Hematopoietic multipotent progenitor cell treated with erythropoietin and hydrocortisone succinate and interleukin-3 and kit ligand, for 6 days (in vitro differentiated cells): ENCODE measurements around the gene LRRC14B.
"Not testable (repeated sequence)": the region's sequence is repeated elsewhere in the genome, so short reads cannot be mapped to it uniquely, and the experiment has no call there.

ENCODE experiments used
- DNase-seq: peaks from one replicate; pipeline ENCODE4 v3.0.0-alpha.2; 2015

LRRC14B gene

DNA sequence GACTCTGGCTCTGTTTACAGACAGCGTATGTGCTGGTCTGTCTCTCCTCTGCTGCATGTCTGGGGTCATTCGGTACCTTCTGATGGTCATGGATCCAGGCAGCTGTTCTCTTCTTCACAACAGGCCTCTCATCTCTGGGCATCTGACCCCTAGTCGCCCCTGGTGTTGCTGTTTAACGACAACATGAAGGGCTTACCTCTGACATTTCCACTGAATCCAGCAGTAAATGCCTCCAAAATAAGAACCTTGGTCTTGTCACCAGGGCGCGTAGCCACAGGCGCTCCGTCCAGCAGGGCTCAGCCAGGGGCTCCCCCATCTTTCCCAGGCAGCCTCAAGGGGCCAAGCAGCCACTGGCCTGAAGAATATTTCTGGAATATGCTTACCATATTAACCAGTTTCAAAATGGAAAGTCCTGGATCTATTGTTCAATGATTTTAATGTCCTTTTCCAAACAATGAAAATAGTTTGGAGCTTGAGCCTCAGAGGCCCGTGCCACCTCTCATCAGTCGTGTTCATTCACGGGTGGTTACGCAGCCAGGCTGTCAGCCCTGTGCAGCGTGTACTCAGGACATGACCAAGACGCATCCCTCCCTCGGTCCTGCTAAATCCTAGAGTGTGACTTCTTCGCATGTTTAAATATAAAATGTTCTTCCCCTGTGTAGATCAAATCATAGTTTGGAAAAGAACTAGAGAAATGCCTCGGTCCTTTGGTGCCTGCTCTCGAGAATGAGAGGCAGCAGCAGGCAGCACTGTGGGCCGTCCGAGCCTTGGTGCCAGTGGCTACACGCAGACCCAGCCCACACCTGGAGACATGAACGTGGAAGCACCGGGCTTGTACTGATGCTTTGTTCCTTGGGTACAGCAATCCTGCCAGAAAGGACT is 30.1 kb upstream of the LRRC14B start:
- DNase-seq = no peak

DNA sequence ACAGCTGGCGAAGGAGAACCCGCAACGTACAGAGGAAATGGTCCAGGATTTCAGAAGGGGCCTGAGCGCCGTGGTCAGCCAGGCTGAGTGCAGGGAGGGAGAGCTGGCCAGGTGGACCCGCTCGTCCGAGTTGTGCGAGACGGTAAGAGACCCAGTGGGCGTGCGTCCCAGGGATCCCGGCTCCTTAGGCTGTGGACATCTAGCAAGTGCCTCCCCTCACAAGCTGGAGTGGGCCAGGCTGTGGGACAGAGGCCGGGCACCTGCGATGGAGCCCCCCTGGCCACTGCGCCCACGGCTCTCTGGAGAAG is 29.5 kb upstream of the LRRC14B start:
- DNase-seq = no peak

DNA sequence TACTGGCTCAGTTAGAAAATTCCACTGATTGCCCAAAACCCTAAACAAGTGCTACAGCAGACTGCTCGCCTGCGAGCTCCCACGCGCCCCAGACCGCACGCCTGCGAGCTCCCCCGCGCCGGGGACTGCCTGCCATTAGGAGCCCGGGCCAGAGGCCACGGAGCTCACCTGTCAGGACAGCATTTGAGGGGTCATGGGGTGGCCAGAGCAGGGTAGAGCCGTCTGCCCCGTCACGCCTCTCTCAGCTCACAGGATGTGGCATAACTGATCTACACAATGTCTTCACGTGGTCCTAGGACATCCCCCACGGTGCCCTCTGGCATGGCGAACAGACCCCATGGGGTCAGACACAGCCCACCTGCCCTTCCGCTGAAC is 29.1 kb upstream of the LRRC14B start:
- DNase-seq = no peak

DNA sequence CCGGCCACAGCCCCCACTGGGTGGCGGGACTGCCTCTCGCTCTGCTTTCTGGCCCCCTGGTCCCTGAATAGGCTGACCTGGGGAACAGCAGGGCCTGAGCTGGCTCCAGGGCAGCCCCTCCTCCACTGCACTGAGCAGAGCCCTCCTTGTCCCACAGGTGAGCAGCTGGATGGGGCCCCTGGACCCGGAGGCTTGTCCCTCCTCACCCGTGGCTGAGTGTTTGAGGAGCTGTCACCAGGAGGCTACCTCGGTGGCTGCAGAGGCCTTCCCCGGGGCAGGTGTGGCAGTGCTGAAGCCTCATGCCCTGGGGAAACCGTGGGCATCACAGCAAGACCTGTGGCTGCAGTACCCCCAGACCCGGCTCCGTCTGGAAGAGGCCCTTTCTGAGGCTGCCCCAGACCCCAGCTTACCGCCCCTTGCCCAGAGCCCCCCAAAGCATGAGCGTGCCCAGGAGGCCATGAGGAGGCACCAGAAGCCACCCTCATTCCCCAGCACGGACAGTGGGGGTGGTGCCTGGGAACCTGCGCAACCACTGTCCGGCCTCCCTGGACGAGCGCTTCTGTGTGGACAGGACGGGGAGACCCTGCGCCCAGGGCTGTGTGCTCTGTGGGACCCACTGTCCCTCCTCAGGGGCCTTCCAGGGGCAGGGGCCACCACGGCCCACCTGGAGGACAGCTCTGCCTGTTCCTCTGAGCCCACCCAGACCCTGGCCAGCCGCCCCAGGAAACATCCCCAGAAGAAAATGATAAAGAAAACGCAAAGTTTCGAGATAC is 28.5 kb upstream of the LRRC14B start:
- DNase-seq = no peak

DNA sequence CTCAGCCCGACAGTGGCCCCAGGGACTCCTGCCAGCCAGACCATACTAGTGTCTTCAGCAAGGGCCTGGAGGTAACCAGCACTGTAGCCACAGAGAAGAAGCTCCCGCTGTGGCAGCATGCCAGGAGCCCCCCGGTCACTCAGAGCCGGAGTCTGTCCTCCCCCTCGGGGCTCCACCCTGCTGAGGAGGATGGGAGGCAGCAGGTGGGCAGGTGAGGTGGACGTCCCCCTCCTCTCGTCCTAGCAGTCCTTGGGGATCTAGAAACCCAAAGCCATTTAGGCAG is 28.0 kb upstream of the LRRC14B start:
- no peak for DNase-seq

DNA sequence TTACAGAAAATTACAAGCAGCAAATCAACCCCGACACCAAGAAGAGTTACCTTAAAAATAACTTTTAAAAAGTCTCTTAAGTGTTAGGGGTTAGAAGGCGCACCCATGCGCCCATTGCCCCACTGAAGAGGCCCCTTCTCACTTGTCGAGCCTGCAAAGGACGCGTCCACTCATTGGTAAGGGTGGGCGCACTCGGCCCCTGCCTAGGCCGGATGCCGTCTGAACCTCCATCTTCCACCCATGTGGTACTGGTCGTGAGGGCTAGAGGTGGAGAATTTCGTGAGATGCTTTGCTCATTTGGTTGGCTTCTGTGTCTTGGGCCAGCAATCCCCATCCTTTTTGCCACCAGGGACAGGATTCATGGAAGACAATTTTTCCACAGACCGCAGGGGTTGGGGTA is 27.5 kb upstream of the LRRC14B start:
- DNase-seq = no peak

DNA sequence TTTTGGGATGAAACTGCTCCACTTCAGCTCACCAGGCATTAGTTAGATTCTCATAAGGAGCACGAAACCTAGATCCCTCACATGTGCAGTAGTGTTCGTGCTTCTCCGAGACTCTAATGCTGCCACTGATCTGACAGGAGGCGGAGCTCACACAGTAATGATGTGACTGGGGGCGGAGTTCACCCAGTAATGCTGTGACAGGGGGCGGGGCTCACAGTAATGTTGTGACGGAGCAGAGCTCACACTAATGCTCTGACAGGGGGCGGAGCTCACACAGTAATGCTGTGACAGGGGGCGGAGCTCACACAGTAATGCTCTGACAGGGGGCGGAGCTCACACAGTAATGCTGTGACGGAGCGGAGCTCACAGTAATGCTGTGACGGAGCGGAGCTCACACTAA is 27.1 kb upstream of the LRRC14B start:
- peak; percentile 9 for DNase-seq

DNA sequence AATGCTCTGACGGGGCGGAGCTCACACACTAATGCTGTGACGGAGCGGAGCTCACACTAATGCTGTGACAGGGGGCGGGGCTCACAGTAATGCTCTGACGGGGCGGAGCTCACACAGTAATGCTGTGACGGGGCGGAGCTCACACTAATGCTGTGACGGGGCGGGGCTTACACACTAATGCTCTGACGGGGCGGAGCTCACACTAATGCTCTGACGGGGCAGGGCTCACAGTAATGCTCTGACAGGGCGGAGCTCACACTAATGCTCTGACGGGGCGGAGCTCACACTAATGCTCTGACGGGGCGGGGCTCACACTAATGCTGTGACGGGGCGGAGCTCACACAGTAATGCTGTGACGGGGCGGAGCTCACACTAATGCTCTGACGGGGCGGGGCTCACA is 26.5 kb upstream of the LRRC14B start:
- not testable (repeated sequence) for DNase-seq

DNA sequence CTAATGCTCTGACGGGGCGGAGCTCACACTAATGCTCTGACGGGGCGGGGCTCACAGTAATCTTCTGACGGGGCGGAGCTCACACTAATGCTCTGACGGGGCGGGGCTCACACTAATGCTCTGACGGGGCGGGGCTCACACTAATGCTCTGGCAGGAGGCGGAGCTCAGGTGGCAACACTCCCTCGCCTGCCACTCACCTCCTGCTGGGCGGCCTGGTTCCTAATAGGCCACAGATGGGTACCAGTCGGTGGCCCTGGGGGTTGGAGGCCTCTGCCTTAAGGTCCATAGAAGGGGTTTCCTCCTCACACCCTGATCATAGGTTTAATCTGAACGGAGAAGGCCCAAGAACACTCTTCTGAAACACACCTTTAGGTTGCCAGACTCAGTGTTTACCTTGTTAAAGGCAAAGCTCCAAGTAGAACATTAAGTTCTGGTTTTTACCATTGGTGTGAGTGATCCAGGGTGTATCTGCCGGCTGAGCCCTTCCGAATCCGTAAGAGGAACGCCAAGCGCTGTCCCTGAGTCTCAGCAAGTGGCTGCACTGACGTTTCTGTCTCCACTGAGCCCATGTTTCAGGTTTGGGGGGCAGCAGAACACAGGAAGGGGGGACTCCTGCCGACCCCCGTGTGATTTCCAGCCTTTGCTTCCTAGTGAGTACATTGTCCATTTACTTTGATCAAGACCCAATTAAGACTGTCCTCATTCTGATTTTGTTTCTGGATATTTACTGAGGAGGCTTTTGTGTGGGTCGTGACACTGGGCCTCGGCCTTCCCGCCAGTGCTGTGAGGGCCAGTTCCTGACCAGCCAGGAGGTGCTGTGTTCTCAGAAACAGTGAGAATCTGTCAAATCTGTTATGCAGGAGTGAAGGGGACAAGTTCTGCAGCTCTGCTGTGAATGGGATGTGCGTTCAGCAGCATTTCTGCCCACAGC is 24.6 kb upstream of the LRRC14B start:
- no peak for DNase-seq

DNA sequence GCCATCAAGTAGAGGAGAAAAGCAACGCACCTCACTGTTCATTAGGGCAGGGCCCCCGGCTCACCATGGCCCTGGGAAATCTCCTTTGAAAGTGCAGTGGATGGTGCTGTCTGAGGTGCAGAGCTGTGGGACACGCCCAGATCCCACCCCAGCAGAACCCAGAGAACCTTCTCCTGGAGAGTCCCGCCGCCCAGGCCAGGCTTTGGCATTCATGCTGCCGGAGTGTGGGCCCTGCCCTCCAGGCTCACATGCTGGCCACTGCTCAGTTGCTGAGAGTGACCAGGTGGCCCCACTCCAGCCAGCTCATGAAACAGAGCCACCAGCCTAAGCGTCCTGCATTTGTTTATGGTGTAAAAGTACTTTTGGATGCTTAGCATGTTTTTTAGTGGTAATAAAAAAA is 23.8 kb upstream of the LRRC14B start:
- DNase-seq = no peak

DNA sequence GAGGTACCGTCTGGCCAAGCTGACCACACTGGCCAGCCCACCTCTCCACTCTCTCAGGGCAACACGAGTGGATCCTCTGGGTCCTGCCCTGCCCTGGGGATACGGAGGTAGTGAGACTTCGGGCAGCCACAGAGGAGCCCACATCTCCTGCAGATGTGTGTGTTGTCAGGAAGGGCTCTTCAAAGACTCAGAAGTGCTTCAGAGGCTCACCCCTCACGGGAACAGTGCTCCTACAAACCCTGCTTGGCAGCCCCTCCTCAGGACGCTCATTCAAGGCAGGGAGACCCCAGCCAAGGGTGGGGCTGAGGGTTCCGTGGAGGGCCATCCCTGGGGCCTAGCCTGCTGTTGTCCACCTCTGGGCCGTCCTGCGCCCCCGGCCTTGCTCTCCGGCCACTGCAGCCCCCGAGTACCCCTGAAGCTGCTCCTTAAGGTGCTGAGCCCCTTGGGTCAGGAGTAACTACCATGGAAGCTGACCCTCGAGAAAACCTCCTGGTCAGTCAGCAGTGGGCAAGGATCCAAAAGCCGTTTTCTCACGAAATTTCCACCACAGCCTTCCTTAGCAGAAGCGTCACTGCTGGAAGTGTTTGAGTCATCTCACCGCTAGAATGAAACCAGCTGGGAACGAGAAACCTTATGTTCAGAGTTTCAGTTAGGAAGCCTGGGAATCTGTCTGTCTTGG is 23.2 kb upstream of the LRRC14B start:
- no peak for DNase-seq

DNA sequence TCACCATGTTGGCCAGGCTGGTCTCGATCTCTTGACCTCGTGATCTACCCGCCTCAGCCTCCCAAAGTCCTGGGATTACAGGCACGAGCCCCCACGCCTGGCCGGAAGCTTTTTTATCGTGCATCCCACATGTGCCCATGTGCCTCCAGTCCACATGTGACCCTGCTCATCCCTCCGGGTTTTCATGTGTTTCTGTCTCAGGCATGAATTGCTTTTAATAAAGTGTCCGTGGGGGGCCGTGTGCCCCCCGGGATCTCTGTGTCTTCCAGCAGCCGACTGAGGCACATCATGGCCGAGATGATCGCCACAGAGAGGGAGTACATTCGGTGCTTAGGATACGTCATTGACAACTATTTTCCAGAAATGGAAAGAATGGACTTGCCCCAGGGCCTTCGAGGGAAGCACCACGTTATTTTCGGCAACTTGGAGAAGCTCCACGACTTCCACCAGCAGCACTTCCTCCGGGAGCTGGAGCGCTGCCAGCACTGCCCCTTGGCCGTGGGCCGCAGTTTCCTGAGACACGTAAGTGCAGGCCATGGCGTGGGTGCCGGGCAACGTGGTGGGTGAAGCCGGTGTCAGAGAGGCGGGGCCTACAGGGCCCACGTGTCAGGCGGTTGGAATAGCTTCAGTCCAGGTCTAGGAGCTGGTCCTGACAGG is 22.1 kb upstream of the LRRC14B start:
- no peak for DNase-seq

DNA sequence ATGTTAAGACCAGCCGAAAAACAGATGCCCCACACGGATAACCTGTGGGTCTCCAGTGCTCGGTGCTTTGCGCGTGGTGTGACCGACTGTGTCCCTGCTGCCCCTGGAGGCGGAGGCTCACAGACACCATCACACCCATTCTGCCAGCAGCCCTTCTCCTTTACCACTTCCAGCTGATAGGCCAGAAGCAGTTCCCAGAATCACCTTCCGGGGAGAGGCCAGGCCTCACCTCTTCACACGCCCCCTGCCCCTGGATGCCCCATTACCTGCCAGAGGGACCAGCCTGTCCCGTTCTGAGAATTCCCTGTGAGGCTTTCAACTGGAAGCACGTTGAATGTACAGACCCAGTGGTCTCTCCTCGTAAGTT is 21.6 kb upstream of the LRRC14B start:
- DNase-seq = no peak

DNA sequence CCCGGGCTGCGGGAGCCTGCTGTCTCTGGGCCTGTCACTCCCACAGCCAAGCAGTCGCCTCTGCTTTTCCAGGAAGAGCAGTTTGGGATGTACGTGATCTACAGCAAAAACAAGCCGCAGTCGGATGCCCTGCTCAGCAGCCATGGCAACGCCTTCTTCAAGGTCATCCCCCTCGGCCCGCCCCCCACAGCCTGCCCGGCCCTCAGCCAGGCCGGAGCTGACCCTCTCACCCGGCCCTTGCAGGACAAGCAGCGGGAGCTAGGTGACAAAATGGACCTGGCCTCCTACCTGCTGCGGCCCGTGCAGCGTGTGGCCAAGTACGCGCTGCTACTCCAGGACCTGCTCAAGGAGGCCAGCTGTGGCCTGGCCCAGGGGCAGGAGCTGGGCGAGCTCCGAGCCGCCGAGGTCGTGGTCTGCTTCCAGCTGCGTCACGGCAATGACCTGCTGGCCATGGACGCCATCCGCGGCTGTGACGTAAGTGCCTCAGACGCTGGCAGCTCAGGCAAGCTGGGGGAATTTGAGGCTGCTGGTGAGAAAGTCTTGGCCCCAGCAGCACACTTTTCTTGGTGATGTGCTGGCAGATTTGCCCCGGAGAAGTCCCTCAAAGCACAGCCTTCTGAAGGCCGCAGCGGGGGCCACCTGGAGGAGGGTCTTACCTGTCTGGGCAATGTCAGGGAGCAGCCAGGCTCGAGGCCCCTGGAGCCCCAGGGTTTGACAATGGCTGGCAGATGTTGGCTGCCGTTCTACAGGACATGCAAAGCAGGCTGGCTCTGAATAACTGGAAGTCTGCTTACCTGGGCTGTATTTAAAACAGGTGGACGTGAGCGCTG is 20.1 kb upstream of the LRRC14B start:
- no peak for DNase-seq

DNA sequence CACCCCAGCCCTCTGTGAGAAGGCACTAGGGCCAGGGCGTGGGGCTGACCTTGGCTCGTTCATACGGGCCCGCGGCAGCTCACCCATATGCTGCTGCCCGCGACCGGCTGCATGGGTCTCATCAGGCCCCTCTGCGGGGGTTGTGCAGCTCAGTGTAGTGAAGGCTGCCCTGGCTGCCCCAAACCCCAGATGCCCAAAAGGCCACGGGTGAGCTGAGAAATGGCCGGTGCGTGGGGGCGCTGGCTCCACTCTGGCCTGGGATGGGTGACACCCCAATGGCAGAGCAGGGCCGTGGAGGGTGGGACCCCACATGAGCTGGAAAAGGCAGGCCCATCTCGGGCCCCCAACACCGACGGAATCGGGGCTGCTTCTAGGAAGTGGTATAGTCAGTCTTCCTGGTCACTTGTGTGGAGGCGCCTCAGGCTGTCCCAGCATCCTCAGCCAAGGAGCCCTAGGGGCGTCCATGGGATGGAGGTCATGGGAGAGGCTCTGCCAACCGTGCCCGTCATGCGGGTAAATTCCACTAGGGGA is 19.4 kb upstream of the LRRC14B start:
- DNase-seq = no peak

DNA sequence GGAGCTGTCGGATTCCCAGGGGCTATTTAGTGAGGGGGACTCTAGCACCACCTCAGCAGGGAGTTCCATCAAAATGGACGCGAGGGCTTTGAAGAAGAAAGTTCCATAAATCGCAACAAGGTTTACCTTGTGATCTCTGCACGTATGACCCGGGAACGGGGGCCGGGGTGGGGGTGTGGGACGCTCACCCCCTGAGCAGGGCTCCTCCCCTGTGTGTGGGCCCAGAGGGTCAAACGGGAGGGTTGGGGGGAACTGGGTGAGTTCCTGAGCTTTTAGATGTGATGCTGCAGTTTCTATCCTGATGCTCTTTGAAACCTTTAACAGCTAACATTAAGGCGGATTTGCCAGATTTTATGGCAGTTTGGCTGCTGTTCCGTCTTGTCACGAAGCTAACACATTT is 18.9 kb upstream of the LRRC14B start:
- DNase-seq = no peak

DNA sequence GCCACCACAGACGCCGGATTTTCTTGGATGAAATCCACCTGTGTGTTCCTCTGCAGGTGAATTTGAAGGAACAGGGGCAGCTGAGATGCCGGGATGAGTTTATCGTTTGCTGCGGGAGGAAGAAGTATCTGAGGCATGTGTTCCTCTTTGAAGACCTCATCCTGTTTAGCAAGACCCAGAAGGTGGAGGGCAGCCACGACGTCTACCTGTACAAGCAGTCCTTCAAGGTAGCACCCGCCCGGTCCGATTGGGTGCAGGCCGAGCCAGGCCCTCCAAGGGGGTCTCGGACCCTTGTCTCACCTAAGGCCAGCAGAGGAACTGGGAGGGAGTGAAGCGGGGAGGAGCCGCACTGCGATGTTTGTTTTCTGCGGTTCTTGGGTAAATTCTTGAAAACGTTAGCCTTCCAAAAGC is 18.4 kb upstream of the LRRC14B start:
- no peak for DNase-seq

DNA sequence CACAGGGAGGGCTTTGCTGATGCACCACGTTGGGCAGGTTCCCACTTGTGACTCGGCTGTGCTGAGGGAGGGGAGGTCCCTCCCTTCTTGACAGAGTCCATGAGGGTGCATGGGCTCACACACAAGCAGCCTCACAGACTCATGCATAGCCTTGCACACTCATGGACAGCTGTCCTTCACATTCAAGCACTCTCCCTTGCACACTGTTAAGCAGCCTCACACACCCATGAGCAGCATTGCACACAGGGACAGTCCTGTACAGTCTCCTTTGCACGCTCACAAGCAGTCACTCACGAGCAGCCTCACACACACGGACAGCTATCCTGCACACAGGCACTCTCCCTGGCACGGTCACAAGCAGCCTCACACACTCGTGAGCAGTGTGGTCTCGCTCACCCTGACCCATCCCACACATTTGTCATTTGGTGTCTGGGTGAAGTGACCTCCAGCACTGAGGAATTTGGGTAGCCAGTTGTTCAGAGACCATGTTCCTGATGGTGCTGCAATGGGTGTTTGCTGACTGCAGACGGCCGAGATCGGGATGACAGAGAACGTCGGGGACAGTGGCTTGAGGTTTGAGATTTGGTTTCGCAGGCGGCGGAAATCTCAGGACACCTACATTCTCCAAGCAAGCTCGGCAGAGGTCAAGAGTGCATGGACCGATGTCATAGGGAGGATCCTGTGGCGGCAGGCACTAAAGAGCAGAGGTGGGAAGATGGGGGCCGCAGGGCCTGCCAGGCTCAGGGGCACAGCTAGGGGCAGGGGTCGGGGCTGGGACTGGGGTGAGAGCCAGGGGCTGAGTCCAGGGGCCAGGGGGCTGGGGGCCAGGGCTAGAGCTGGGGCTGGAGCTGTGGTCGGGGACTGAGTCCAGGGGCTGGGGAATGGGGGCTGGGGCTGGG is 17.7 kb upstream of the LRRC14B start:
- DNase-seq = no peak

DNA sequence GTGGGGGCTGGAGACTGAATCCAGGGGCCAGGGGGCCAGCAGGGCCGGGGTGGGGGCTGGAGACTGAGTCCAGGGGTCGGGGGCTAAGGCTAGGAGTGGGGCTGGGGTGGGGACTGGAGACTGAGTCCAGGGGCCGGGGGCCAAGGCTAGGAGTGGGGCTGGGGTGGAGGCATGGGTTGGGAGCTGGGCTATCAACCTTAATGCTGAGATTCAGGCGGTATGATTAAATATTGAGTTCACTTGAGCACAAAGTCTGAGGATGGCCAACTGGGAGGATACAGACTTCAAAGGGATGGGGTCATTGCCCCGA is 17.0 kb upstream of the LRRC14B start:
- no peak for DNase-seq

DNA sequence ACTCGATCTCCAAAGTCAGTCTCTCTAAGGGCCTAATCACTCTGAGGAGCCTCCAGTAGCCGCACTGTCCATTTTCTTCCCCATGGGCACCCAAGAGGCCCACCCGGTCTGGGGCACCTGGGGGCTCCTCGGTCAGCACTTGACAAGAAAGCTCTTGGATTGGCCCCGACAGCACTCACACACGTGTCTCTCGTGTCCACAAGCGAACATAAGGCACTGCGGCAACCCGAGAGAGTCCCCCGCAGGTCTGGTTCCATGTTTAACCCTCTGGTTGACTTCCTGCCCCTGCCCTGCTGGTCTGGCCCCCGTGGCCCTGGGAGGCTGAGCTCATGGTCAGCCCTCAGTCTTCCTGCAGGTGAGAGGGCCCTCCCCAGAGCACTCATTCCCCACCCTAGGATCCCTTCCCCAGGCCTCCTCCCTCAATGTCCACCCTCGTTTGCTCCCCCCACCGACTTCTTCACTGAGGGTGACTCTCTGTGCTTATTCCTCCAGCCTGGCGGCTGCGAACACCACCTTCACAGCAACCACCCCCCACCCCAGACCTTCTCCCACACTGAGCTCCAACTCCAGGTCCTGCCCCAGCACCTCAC is 16.3 kb upstream of the LRRC14B start:
- DNase-seq = no peak
